GM19099 (cell line): ENCODE measurements around the gene C17orf75.

Experiments
- POLR2A ChIP-seq: IDR thresholded peaks from 3 replicates; pipeline ENCODE4 v1.6.1; 2011; ENCODE audit warnings: low read depth; ENCODE audit not compliant: insufficient read length; ENCODE audit errors: extremely low read depth

Gene C17orf75

GRCh38 chr17:32350666-32351418 is 8.9 kb upstream of the C17orf75 start:
- TF ChIP-seq POLR2A: no peak

GRCh38 chr17:32349854-32350665 is 8.1 kb upstream of the C17orf75 start, which contains the start of gene ZNF207:
TSS of gene ZNF207 (plus strand) at chr17:32350157. CDS start at chr17:32350286, 129 bp downstream.
- peak; percentile 89 for TF ChIP-seq POLR2A

- TF ChIP-seq POLR2A: no peak
These were observed 7.5 kb upstream of the C17orf75 start for GRCh38 chr17:32349503-32349853.

- no peak for TF ChIP-seq POLR2A
These were observed 6.5 kb upstream of the C17orf75 start for GRCh38 chr17:32348483-32348800.

GRCh38 chr17:32345951-32346600 is 4.1 kb upstream of the C17orf75 start:
- no peak for TF ChIP-seq POLR2A

- no peak for TF ChIP-seq POLR2A
These were observed 791 bp upstream of the C17orf75 start for GRCh38 chr17:32342603-32343325.

GRCh38 chr17:32341141-32341856 is 674 bp downstream of the C17orf75 start:
- TF ChIP-seq POLR2A: no peak

GRCh38 chr17:32335687-32336086 is 6.3 kb downstream of the C17orf75 start:
- no peak for TF ChIP-seq POLR2A

GRCh38 chr17:32335046-32335445 is 6.9 kb downstream of the C17orf75 start:
- TF ChIP-seq POLR2A: no peak

GRCh38 chr17:32333187-32333586 is 8.8 kb downstream of the C17orf75 start:
- no peak for TF ChIP-seq POLR2A

- TF ChIP-seq POLR2A: no peak
These were observed 10.5 kb downstream of the C17orf75 start for GRCh38 chr17:32331243-32332040.

GRCh38 chr17:32330147-32330546 is 11.8 kb downstream of the C17orf75 start:
- no peak for TF ChIP-seq POLR2A

- TF ChIP-seq POLR2A: no peak
These were observed 14.1 kb downstream of the C17orf75 start for GRCh38 chr17:32327911-32328310.
